Neural crest cell (in vitro differentiated cells): ENCODE measurements around the gene MSANTD2. TPM values are rescaled to one million over a fixed set of nuclear protein-coding genes. Genes with fewer than 3 reads are reported as not detected.

Experiments used
- DNase-seq: peaks from one replicate; pipeline ENCODE4 v3.0.0; 2021; ENCODE audit warnings: low read depth, mixed read lengths, low spot score
- H3K27ac Mint-ChIP-seq: one replicate; pipeline ENCODE4 v1.8.0; 2021; ENCODE audit warnings: mild to moderate bottlenecking, mixed read lengths; ENCODE audit not compliant: unreplicated experiment
- H3K27me3 Mint-ChIP-seq: 2 replicates; pipeline ENCODE4 v1.8.0; 2021; ENCODE audit warnings: low read depth, mild to moderate bottlenecking, mixed read lengths
- H3K36me3 Mint-ChIP-seq: 2 replicates; pipeline ENCODE4 v1.8.0; 2021; ENCODE audit warnings: low read depth, mild to moderate bottlenecking, mixed read lengths
- H3K4me1 Mint-ChIP-seq: 2 replicates; pipeline ENCODE4 v1.8.0; 2021; ENCODE audit warnings: mixed read lengths
- H3K4me3 Mint-ChIP-seq: one replicate; pipeline ENCODE4 v1.8.0; 2021; ENCODE audit warnings: mild to moderate bottlenecking, mixed read lengths
- H3K9me3 Mint-ChIP-seq: 2 replicates; pipeline ENCODE4 v1.8.0; 2021; ENCODE audit warnings: mixed read lengths
- CTCF ChIP-seq: fragments of 200-600 bp; sonication (generic); conservative IDR thresholded peaks from 2 replicates; pipeline ENCODE4 v1.5.0; 2021; ENCODE audit warnings: antibody characterized with exemption, mild to moderate bottlenecking
- total RNA-seq: library from RNA; stranded (reverse); gene quantifications from 2 replicates; pipeline ENCODE4 v1.2.1, GENCODE V29; 2021

Gene MSANTD2
- total RNA-seq, 1 donor from 2014 or later, result 28.7 TPM

GRCh38 chr11:124821995-124822730 lies 22.0 kb upstream of the MSANTD2 start:
- H3K4me1 Mint-ChIP-seq, result no peaks in the 10 kb centered on the region
- DNase-seq, result no peak
- H3K36me3 Mint-ChIP-seq, result no peaks in the 10 kb centered on the region
- no peak overlapping the region for H3K27ac Mint-ChIP-seq
- H3K4me3 Mint-ChIP-seq, result no peak overlapping the region
- peaks cover 25% of the 10 kb centered on the region for H3K27me3 Mint-ChIP-seq
- H3K9me3 Mint-ChIP-seq, result peaks cover 3% of the 10 kb centered on the region
- TF ChIP-seq CTCF, result no peak

GRCh38 chr11:124817036-124817435 lies 16.8 kb upstream of the MSANTD2 start:
- DNase-seq, result no peak
- TF ChIP-seq CTCF, result no peak
- Mint-ChIP-seq H3K9me3 (no peaks in the 10 kb centered on the region), H3K36me3 (no peaks in the 10 kb centered on the region), H3K27me3 (peaks cover 41% of the 10 kb centered on the region), H3K4me1 (no peaks in the 10 kb centered on the region), H3K4me3 (no peak overlapping the region), H3K27ac (no peak overlapping the region)

- no peak for TF ChIP-seq CTCF
- H3K27me3 Mint-ChIP-seq, result peaks cover 41% of the 10 kb centered on the region
- H3K27ac Mint-ChIP-seq, result no peak overlapping the region
- H3K4me1 Mint-ChIP-seq, result no peaks in the 10 kb centered on the region
- H3K9me3 Mint-ChIP-seq, result no peaks in the 10 kb centered on the region
- no peak for DNase-seq
- no peaks in the 10 kb centered on the region for H3K36me3 Mint-ChIP-seq
- no peak overlapping the region for H3K4me3 Mint-ChIP-seq
These were observed 14.5 kb upstream of the MSANTD2 start for GRCh38 chr11:124814739-124815138.

- no peak overlapping the region for H3K27ac Mint-ChIP-seq
- H3K4me3 Mint-ChIP-seq, result no peak overlapping the region
- no peaks in the 10 kb centered on the region for H3K36me3 Mint-ChIP-seq
- H3K9me3 Mint-ChIP-seq, result no peaks in the 10 kb centered on the region
- DNase-seq, result no peak
- no peak for TF ChIP-seq CTCF
- H3K4me1 Mint-ChIP-seq, result no peaks in the 10 kb centered on the region
- peaks cover 30% of the 10 kb centered on the region for H3K27me3 Mint-ChIP-seq
These were observed 12.7 kb upstream of the MSANTD2 start for GRCh38 chr11:124812876-124813275.

- no peak for DNase-seq
- Mint-ChIP-seq H3K36me3 (peaks cover 4% of the 10 kb centered on the region), H3K4me3 (no peak overlapping the region), H3K27ac (no peak overlapping the region), H3K9me3 (no peaks in the 10 kb centered on the region), H3K4me1 (no peaks in the 10 kb centered on the region), H3K27me3 (peaks cover 22% of the 10 kb centered on the region)
- no peak for TF ChIP-seq CTCF
These were observed 11.4 kb upstream of the MSANTD2 start for GRCh38 chr11:124811399-124812125.
